GM11168 (cell line): Measurements from ENCODE around the gene HIGD2A.

Experiments
- in situ Hi-C: fragments of 300-500 bp; cut with MboI; formaldehyde crosslinking; loops from one replicate; pipeline ENCODE4 v1.12.0; 2022; ENCODE audit warnings: low sequenced_read_pairs; ENCODE audit not compliant: unreplicated experiment

HIGD2A gene, protein sequence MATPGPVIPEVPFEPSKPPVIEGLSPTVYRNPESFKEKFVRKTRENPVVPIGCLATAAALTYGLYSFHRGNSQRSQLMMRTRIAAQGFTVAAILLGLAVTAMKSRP

GRCh38 chr5:176388444-176389134, at the start of gene HIGD2A, which contains the start of gene NOP16:
HIGD2A (plus strand) TSS chr5:176388751; CDS start chr5:176388820, 69 bp downstream.
NOP16 (minus strand) TSS chr5:176388598; CDS start chr5:176388539, 59 bp downstream.
- in situ Hi-C loops = no loop called here

DNA sequence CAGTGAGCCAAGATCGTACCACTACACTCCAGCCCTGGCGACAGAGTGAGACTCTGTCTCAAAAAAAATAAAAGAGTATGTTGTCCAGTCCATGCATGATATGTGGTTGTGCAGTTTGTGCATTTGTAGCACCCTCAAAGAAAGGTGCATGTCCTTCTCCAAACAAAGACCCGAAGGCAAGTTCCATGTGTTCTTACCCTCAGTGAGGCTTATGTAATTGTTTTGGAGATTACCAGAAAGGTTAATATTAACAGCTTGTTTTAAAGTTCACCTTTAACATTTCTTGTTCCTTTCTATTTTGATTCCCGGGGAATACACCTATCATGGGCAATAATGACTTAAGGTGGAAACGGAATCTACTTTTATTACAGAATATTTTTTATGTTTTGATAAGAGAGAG, 49.2 kb upstream of the HIGD2A start:
- in situ Hi-C loops = no loop called here

- in situ Hi-C loops = no loop called here
Observed at GRCh38 chr5:176341325-176342157, 47.0 kb upstream of the HIGD2A start.

GRCh38 chr5:176342158-176342483, 46.4 kb upstream of the HIGD2A start:
- in situ Hi-C loops = no loop called here

DNA sequence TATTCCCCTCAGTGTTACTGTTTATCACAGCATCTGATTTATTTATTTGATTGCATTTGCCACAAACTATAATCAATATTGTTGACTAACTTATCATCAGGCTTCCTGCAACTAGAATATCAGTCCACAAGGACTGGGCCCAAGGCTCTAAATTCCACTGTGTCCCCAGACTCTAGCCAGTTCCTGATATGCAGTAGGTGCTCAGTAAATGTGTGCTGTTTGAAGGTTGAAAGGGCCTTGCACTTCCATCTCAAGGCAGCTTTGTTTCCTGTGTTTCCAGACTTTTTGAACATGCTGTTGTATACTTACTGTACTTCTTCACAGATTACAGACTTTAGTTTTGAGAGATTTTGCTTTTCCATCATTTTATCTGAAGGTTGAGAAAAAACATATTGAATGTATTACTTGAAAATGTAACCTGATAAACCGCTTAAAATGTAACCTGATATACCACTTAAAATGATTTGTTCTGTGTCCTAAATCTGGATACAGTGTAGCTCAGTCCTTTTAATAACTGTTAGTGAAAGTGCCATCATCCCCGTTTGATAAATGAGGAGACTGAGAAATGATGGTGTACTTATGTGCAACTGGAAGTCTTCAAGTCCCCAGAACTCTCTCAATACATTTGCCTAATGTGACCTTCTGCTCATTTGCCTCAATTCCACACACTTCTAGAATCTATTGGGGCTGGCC, 45.6 kb upstream of the HIGD2A start:
- in situ Hi-C loops = no loop called here

DNA sequence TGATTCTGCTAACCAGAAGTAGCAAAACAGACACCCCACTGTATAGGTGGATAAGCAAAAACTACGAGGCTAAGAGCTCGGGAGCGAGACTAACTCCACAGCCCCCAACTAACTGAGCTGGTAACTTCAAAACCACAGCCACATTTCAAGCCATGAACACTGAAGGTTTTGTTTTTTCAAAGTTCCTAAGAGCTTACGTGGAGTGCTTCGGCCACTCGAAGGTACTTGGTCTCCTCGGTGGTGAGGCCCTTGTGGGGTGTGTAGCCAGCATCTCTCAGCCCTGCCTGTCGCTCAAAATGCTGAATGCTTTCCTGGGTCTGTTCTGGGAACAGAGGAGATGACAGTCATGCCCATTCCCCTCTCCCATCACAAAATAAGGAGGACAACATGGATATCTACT, 38.1 kb upstream of the HIGD2A start:
- in situ Hi-C loops = no loop called here

DNA sequence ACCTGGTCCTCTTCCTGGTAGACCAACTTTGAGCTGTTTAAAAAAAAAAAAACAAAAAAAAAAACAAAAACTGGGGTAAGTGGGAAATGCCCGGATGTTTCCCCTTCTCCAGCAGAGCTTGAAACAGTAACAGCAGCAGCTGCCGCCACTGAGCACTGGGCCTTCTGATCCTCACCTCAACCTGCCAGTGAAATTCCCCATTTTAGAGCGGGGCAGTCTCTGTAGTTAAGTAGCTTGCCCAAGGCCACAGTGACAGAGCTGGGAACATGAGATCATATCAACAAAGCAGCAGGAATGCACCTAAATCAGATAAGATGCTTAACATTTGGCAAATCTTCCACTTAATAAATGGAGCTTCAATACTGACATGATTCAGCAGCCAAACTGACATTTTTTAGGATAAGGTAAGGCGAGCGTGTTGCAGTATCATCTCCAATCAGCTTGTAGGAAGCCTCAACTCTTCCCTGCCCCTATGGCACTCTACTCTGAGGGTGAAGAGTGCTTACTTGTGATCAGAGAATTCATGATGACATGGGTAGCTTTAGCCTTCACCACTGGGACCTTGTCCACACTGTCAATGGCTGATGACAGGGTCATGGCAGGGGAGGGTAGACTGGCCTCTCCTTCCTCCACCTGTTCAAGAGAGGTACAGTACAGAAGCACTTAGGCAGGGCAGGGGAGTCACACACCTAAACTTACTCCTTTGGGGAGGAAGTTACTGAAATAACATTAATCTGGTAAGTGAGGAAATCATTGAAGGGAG, 36.3 kb upstream of the HIGD2A start:
- in situ Hi-C loops = no loop called here

DNA sequence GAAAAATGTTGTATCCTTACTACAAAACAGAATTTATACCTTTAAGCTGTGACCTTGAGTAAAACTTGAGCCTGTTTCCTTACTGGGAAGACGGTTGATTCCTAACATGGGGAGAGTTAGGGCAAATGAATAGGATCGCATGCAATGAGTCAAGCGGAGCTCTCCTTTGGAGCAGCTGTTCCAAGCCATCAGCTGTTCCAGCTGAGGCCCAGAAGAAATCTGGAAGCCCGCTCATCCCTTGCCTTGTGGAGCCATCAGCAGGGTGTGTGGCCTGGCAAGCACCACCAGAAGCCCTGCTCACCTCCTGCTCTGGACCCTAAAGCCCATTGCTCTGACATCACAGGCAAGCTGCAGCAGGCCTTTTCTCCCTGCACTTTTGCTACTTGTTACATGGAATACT, 35.0 kb upstream of the HIGD2A start:
- in situ Hi-C loops = no loop called here

GRCh38 chr5:176355400-176356178, 33.0 kb upstream of the HIGD2A start:
- in situ Hi-C loops = no loop called here

DNA sequence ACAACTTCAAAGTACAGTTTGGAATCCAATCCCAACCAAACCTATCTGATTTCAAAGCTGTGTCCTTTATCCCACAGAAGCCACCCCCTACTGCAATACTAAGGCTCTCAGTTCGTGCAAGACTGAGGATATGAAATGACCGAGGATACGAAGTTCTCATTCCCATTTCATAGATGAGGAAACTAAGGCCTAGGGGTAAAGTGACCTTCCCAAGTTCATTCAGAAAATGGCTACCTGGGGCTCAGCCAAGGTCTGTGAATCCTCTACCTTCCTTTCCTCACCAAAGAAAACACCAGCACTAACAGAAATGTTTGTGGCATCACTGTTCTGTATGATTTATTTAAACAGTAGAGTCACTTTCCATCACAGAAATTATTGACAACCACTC, 32.4 kb upstream of the HIGD2A start:
- in situ Hi-C loops = no loop called here

DNA sequence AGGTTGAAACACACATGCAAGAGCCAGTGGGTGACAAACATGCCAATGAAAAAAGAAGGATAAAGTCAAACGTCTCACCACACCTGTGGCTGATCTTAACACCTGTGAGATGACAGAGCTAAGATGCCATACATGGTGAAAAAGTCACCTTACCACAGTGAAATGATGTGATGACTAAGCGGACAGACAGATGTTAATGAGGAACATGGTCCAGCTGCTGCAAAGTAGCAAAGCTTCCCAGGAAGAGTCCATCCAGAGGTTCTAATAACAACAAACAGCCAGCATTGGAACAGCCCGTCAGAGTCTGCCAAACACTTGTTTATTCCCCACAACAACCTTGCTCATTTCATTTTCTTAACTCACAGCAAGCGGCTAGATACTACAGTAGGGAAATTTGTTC, 28.9 kb upstream of the HIGD2A start:
- in situ Hi-C loops = no loop called here

DNA sequence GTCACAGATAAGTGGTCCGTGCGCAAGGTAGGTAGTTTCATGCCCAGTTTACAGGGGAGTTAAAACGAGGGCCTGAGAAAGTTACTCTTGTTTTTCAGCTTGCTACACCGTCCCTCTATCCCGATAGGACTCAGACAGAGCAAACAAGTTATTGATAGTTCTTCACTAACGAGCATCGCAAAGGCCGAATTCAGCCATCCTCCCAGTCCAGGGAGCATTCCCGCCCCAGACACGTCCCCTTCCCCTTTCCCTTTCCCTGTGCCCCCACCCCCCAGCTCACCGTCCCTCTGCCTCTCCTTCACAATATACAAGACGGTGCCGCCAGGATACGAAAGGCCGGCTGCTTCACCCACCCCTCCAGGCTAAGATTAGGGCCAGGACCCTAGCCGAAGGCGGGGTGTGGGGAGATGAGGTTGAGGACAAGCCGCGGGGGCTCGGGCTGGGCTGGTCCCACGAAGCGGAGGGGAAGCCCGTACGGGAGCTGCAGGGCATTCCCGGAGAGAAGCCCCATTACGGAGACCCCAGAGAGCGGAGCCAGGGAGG, 27.6 kb upstream of the HIGD2A start:
- in situ Hi-C loops = no loop called here

- in situ Hi-C loops = no loop called here
Observed at GRCh38 chr5:176361437-176362232, 26.9 kb upstream of the HIGD2A start, which contains the start of gene KIAA1191. KIAA1191 (minus strand) TSS chr5:176361764; CDS start chr5:176359508, 2,256 bp downstream.

DNA sequence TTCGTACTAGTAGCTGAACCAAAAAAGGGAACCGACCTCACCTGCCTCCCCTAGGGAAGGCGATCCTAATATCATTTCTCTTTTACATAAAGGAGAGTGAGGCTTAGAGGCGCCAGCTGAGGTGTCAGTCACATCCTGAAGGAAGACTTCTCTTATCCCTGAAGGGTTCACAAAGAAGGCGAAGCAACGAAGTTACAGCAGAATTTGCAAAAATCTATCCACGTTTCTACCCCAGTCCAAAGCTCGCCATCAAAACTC, 26.4 kb upstream of the HIGD2A start:
- in situ Hi-C loops = no loop called here

- in situ Hi-C loops = no loop called here
Observed at GRCh38 chr5:176364765-176365350, 23.7 kb upstream of the HIGD2A start.

DNA sequence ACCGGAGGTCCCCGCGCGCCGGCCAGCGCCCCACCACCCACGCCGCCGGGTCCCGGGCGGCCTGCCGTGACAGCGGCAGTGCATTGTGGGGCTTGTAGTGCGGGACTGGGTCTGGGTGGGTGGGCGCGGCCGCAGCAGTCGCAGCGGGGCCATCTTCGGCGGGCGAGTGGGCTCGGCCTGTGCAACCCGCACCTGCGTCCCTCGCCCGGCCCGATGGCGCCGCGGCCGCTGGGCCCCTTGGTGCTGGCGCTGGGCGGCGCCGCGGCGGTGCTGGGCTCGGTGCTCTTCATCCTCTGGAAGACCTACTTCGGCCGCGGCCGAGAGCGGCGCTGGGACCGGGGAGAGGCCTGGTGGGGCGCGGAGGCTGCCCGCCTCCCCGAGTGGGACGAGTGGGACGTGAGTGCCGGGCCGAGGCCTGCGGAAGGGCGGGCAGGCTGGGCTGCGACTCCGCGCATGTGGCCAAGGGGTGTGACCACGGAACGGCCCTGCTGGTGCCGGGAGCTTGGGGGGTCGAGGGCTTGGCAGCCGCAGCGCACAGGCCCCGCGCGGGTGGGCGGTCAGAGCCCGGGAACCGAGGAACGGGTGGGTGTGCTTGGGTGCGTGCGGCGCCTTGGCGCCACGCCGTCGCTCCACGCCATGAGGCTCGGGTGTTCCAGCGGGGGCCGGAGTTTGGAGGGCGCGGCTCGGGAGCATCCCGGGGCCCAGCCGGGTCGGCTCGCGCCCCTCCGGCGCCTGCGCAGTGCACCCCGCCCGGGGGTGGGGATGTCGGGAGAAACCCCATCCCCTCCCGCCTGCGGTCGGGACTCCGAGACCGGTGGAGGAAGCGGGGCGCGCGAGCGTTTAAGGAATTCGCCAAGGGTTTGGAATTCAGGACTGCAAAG, 23.0 kb upstream of the HIGD2A start, which contains the start of gene ARL10:
Gene ARL10 (plus strand): TSS at position 137 of the 881 bp plus-strand sequence. CDS start 77 bp downstream, at position 214.
- in situ Hi-C loops = no loop called here

GRCh38 chr5:176366232-176366894, 22.2 kb upstream of the HIGD2A start:
- in situ Hi-C loops = no loop called here
